ENCODE data around the gene TEPSIN. TPM values are rescaled to one million over a fixed set of nuclear protein-coding genes. Genes with fewer than 3 reads are reported as not detected.

The TEPSIN gene
- total and polyA plus RNA-seq, 2 of the 8 experiments (the other 6 are each of a cell fraction or from before 2014, with no cell fraction given) = 22.9 to 28.0 TPM

DNA sequence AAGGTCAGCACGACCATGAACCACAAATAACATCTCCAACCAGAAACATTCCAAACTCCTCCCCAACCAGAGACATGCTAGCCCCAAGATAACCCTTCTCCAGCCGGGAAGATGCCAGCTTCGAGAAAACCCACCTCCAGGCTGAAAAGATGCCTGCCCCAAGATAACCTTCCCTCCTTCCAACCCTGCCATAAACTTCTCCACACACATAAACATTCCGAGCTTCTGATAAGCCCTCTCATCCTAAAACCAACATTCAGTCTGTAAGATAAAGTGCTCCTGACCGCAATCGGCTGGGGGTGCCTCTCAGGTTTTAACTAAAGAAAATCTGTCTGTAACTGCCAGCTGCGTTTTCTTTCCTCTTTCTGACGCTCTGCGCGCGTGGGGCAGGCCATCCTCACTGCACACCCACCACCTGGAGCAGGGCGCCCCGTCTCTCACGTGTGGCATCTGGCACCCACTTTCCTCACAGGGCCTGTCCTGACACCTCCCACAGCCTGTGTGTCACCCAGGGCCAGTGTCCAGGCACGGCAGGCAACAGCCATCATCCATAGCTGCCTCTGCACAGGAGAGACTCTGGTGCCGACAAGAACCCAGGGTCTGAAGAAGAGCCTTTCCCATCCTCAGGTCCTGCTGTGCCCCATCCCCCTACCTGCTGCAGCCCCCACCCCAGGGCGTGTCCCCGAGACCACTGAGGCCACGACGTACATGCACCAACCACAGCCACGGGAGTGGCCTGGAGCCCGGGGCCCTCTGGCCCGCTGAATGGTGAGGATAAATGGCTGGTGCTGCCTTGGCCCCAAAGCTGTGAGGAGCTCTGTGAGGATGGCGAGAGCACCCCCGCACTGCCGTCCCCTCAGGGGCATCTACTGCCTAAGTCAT, 3.7 kb downstream of the TEPSIN start:
- no peak overlapping the region for H3K56ac ChIP-seq (replicated peaks; ENCODE audit: insufficient read length, low read depth, low read length)
- H3K23ac ChIP-seq (ENCODE audit: insufficient read length) = no peak overlapping the region
- no peak overlapping the region for H3K9ac ChIP-seq (replicated peaks in 1 of 4; ENCODE audit: extremely low read depth in 1 of 4, low read depth in 3 of 4, low read length in 3 of 4)
- no peak overlapping the region for H4K91ac ChIP-seq (replicated peaks; ENCODE audit: insufficient read length, low read length)
- peaks cover 9% of the 10 kb centered on the region for H3K79me1 ChIP-seq (ENCODE audit: low read depth, low read length)
- ChIA-PET CTCF (ENCODE audit: partially characterized antibody) (interaction anchor here (1.0 to 1.1 kb wide), 3 partner anchors 15 to 105 kb away, joined by 3 read pairs; no protein-coding TSS in a partner anchor), POLR2A (ENCODE audit: partially characterized antibody) (interaction anchor here (0.9 kb wide), 1 partner anchor 10 kb away, joined by 3 read pairs; no protein-coding TSS in a partner anchor)
- H3K18ac ChIP-seq (ENCODE audit: extremely low read depth, low read length) = no peak overlapping the region
- H3K23me2 ChIP-seq (ENCODE audit: low read depth, low read length) = peaks cover 7% of the 10 kb centered on the region; the same call in 1 of the 2 replicates
- H2AK5ac ChIP-seq (ENCODE audit: low read depth, low read length) = no peak overlapping the region
- H3K14ac ChIP-seq (ENCODE audit: insufficient read length) = no peak overlapping the region
- TF ChIP-seq, protein P1, sequence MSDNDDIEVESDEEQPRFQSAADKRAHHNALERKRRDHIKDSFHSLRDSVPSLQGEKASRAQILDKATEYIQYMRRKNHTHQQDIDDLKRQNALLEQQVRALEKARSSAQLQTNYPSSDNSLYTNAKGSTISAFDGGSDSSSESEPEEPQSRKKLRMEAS (IDR thresholded peaks at IDR 0.05) = no peak
- TF ChIP-seq, protein P2, sequence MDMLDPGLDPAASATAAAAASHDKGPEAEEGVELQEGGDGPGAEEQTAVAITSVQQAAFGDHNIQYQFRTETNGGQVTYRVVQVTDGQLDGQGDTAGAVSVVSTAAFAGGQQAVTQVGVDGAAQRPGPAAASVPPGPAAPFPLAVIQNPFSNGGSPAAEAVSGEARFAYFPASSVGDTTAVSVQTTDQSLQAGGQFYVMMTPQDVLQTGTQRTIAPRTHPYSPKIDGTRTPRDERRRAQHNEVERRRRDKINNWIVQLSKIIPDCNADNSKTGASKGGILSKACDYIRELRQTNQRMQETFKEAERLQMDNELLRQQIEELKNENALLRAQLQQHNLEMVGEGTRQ (IDR thresholded peaks at IDR 0.05; ENCODE audit: low read length) = no peak
- TF ChIP-seq BRCA1 (IDR thresholded peaks at IDR 0.05; ENCODE audit: low read depth, low read length) (no peak), KDM5A (IDR thresholded peaks at IDR 0.05; ENCODE audit: low read length) (no peak), BACH1 (IDR thresholded peaks at IDR 0.05; ENCODE audit: low read length) (no peak), PHF8 (conservative IDR thresholded peaks at IDR 0.05; ENCODE audit: low read depth, low read length) (no peak), HDAC6 (IDR thresholded peaks at IDR 0.05; ENCODE audit: low read depth, low read length) (no peak)
- TF ChIP-seq, protein P3, sequence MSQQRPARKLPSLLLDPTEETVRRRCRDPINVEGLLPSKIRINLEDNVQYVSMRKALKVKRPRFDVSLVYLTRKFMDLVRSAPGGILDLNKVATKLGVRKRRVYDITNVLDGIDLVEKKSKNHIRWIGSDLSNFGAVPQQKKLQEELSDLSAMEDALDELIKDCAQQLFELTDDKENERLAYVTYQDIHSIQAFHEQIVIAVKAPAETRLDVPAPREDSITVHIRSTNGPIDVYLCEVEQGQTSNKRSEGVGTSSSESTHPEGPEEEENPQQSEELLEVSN (IDR thresholded peaks at IDR 0.05) = no peak
- no peak overlapping the region for H3K4me2 ChIP-seq (ENCODE audit: insufficient read depth in 1 of 2, low read depth in 2 of 2, low read length in 2 of 2)
- no peak overlapping the region for H2BK12ac ChIP-seq (ENCODE audit: low read depth, low read length)
- H4K20me1 ChIP-seq (replicated peaks in 1 of 2; ENCODE audit: control insufficient read depth in 1 of 2, insufficient read depth in 2 of 2, low read length in 2 of 2) = peaks cover 4 to 18% of the 10 kb centered on the region in 2 experiments
- no peaks in the 10 kb centered on the region for H3K27me3 ChIP-seq (replicated peaks in 1 of 4; ENCODE audit: control insufficient read depth in 3 of 4, extremely low read depth in 1 of 4, insufficient read depth in 3 of 4, low read length in 3 of 4)
- peaks cover 0 to 11% (median 5%) of the 10 kb centered on the region in 4 experiments; a peak in 5 of 7 replicates for H3K4me1 ChIP-seq (replicated peaks in 1 of 4; ENCODE audit: control insufficient read depth in 3 of 4, insufficient read depth in 4 of 4, low read length in 3 of 4)
- no peak overlapping the region for H2BK20ac ChIP-seq (ENCODE audit: low read length)
- no peak overlapping the region for H4K5ac ChIP-seq (ENCODE audit: insufficient read length, low read depth, low read length)
- H2BK15ac ChIP-seq (ENCODE audit: low read length) = no peak overlapping the region
- WGBS, 2 experiments (ENCODE audit: extremely low coverage in 1 of 2, insufficient coverage in 1 of 2, insufficient read length in 1 of 2, insufficient replicate concordance in 2 of 2, low coverage in 1 of 2, low lambda C conversion rate in 2 of 2, missing lambda C conversion rate in 1 of 2) = 95% methylated on average over 25 of the region's 26 CpGs; no CpG with 5 or more reads in 1 of the 2 experiments
- no peak overlapping the region for H2BK5ac ChIP-seq (ENCODE audit: low read depth, low read length)
- H2BK120ac ChIP-seq (replicated peaks; ENCODE audit: low read depth, low read length) = no peak overlapping the region
- H3K4ac ChIP-seq (replicated peaks; ENCODE audit: insufficient read length, low read depth, low read length) = no peak overlapping the region
- H3K36me3 ChIP-seq (ENCODE audit: control insufficient read depth in 2 of 4, insufficient read depth in 4 of 4, low read length in 3 of 4) = peaks cover 0 to 18% (median 2%) of the 10 kb centered on the region in 4 experiments; a peak in 4 of 8 replicates
- H4K8ac ChIP-seq (ENCODE audit: extremely low read depth, insufficient read depth, low read length) = no peak overlapping the region
- no peak overlapping the region for H2AFZ ChIP-seq (ENCODE audit: low read length)
- peaks cover 0 to 18% of the 10 kb centered on the region in 2 experiments; a peak in 2 of 4 replicates for H3K79me2 ChIP-seq (ENCODE audit: control insufficient read depth in 1 of 2, insufficient read depth in 2 of 2, low read length in 2 of 2)
- DNase-seq (ENCODE audit: low read depth in 1 of 2, low spot score in 2 of 2) = no peak
- H3K9me3 ChIP-seq (ENCODE audit: insufficient read depth in 2 of 2, low read depth in 1 of 2, low read length in 1 of 2) = no peaks in the 10 kb centered on the region; a peak in 1 of 4 replicates
- no peak for FAIRE-seq
- H3K4me3 ChIP-seq (ENCODE audit: extremely low read depth in 1 of 4, insufficient read depth in 2 of 4, low read depth in 3 of 4, low read length in 4 of 4) = no peak overlapping the region
- no peak overlapping the region for H3K27ac ChIP-seq (ENCODE audit: low read depth, low read length)

Measured in H1 (cell line).